ENCODE data around the gene FBLN5.

DNA sequence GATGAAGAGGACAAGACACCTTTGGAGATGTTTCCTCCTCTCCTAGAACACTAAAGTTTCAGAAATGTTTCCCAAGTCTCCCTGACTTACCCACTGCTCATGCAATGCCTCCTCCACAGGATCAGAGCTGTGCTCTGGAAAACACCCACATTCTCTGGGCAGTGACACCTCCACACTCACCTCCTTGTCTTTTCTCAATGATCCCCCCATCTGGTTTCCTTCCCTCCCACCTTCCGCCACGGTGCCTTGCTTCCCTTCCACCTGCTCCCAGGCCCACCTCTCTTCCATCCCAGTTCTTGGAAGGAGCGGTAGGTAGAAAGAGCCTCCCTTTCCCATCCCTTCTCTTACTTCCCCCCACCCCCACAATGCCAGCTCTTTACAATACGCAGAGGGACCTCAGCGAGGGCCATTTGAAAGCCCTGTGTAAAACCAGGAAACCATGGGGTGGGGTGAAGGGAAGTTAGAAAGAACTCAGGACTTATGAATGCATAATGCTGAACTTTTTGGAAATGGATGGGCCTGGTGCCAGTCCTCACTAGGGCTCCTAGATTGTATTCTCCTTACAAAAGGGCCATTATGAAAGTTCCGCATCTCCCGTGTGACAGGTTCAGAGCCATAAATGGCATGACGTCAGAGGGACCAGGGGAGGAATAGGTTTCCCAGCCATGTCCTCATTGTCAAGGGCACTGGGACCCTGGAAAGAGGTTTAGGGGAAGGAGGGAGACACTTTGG lies 12.8 kb downstream of the FBLN5 start:
- TF ChIP-seq, protein P1, sequence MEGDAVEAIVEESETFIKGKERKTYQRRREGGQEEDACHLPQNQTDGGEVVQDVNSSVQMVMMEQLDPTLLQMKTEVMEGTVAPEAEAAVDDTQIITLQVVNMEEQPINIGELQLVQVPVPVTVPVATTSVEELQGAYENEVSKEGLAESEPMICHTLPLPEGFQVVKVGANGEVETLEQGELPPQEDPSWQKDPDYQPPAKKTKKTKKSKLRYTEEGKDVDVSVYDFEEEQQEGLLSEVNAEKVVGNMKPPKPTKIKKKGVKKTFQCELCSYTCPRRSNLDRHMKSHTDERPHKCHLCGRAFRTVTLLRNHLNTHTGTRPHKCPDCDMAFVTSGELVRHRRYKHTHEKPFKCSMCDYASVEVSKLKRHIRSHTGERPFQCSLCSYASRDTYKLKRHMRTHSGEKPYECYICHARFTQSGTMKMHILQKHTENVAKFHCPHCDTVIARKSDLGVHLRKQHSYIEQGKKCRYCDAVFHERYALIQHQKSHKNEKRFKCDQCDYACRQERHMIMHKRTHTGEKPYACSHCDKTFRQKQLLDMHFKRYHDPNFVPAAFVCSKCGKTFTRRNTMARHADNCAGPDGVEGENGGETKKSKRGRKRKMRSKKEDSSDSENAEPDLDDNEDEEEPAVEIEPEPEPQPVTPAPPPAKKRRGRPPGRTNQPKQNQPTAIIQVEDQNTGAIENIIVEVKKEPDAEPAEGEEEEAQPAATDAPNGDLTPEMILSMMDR (IDR thresholded peaks at IDR 0.05): no peak
- no peak for TF ChIP-seq POLR2A (IDR thresholded peaks at IDR 0.05)
